GM18909 (cell line): Measurements from ENCODE around the gene GNPNAT1.
"Not testable (repeated sequence)": the region's sequence is repeated elsewhere in the genome, so short reads cannot be mapped to it uniquely, and the experiment has no call there.

Experiments
- ATAC-seq: cut with Tn5 transposase; IDR thresholded peaks from one replicate; pipeline ENCODE4 v1.9.1; 2021; ENCODE audit warnings: mild to moderate bottlenecking; ENCODE audit not compliant: unreplicated experiment, poor library complexity

The GNPNAT1 gene

DNA sequence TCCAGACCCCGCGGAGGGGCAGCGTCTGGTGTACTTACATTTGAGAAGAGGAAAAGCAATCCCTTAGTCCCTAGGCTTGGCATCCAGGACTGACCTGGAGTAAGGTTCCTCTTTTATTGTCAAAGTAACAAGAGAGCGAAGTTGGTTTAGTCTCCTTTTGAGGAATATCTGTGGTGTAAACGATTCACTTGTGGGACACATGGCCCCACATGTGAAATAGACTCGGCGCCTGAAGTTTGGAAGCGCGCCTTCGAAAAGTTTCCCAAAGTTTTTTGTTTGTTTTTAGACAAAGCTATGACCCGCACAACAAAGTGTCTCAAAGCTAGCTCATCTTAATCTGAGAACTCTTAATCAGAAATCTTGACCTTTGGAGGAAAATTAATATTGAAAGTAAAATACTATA lies 60.7 kb downstream of the GNPNAT1 start:
- ATAC-seq: no peak

DNA sequence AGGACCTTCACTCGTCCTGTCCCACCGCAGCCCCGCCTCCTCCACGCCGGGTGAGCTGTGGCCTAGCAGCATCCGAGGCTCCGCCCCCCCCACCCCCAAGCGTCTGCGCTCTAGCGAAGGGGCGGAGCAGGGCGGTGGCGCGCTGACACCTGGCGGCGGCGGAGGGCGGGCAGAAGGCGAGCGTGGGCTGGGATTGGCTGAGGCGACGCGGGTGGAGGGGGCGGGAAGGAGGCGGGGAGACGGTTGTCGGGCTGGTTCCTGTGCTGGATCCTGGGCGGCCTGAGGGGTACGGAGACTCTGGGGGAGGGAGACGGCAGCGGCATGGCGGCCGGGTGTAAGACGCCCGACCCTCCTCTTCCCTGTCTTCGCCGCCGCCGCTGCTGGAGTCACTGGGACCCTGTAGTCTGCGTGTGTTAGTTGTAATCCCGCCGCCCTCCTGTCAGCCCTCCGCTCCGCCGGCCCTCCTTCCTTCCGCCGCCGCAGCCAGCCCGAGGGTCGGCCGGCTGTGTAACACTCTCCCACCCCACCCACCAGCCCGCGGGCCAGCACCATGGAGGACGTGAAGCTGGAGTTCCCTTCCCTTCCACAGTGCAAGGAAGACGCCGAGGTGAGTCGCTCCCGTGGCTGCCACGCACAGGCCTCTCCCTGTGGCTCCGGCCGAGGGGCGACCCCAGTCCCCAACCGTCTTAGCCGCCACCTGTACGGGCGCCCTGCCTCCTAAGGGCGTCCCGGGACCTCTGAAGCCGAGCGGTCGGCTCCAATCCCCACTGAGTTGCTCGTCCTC lies 61.3 kb downstream of the GNPNAT1 start, which contains the start of gene STYX:
TSS of gene STYX (plus strand) at position 242 of the 784 bp plus-strand sequence. CDS start at position 551, 309 bp downstream.
- peak; percentile 95 for ATAC-seq

DNA sequence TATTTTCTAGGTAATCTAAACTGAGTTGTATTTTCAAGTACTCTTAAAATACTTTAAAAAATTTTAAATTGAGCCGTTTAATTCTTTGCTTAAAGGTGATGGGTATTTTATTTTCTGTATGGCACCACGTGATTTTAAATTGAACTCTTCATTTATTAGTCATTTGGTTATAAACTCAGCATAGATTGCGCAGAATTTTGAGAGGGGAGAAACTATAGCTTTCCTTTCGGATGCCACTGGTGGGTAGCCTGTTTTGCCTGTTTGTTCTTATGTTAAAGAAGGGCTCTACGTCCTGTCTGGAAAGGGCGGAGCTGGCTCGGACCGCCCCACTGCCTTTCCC lies 61.9 kb downstream of the GNPNAT1 start:
- ATAC-seq: no peak

DNA sequence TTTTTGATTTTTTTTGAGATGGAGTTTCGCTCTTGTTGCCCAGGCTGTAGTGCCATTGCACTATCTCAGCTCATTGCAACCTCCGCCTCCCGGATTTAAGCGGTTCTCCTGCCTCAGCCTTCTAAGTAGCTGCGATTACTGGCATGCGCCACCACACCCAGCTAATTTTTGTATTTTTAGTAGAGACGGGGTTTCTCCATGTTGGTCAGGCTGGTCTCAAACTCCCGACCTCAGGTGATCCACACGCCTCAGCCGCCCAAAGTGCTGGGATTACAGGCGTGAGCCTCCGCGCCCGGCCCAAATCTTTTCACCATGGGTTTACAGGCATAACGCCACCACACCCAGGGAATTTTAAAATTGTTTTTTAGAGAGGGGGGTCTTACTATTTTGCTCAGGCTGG lies 62.4 kb downstream of the GNPNAT1 start:
- not testable (repeated sequence) for ATAC-seq

DNA sequence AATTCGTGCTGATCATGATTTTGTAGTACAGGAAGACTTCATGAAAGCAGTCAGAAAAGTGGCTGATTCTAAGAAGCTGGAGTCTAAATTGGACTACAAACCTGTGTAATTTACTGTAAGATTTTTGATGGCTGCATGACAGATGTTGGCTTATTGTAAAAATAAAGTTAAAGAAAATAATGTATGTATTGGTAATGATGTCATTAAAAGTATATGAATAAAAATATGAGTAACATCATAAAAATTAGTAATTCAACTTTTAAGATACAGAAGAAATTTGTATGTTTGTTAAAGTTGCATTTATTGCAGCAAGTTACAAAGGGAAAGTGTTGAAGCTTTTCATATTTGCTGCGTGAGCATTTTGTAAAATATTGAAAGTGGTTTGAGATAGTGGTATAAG lies 63.9 kb downstream of the GNPNAT1 start:
- not testable (repeated sequence) for ATAC-seq
